ENCODE measurements around the gene ZCRB1. TPM values are rescaled to one million over a fixed set of nuclear protein-coding genes. Genes with fewer than 3 reads are reported as not detected.

ZCRB1 gene
- polyA plus RNA-seq, 2 of the 4 experiments (the other 2 are of a cell fraction): 62.7 to 93.0 TPM

GRCh38 chr12:42283739-42284138 is 42.2 kb downstream of the ZCRB1 start:
- FAIRE-seq (no peak), ATAC-seq (no peak), DNase-seq (ENCODE audit: low read depth in 1 of 2, low spot score in 1 of 2) (no peak)
- Histone ChIP-seq H3K9me3 (no peaks in the 10 kb centered on the region), H3K4me1 (no peaks in the 10 kb centered on the region), H3K4me3 (no peak overlapping the region), H3K27ac (no peak overlapping the region), H3K4me2 (no peak overlapping the region)
- ChIA-PET POLR2A (no interaction called here), CTCF (no interaction called here)
- TF ChIP-seq E2F6 (IDR thresholded peaks at IDR 0.05; ENCODE audit: borderline replicate concordance, low read depth) (no peak), CEBPB (IDR thresholded peaks at IDR 0.05) (peak in 1 of 2 experiments; percentile 10; a peak in 1 of 4 replicates), EP300 (IDR thresholded peaks at IDR 0.05) (no peak), ZC3H11A (IDR thresholded peaks at IDR 0.05) (no peak)

- Histone ChIP-seq H3K4me1 (no peaks in the 10 kb centered on the region), H3K4me2 (no peak overlapping the region), H3K27ac (no peak overlapping the region), H3K9me3 (no peaks in the 10 kb centered on the region), H3K4me3 (no peak overlapping the region)
- DNase-seq (ENCODE audit: low read depth in 1 of 2, low spot score in 1 of 2): no peak
- no peak for FAIRE-seq
- WGBS (ENCODE audit: missing lambda C conversion rate): 87% methylated on average over 2 of the region's 2 CpGs
- TF ChIP-seq NFE2L2 (conservative IDR thresholded peaks at IDR 0.05; ENCODE audit: low read length) (no peak), RARB (CRISPR knock-in tag; IDR thresholded peaks at IDR 0.05) (no peak), CTCF (IDR thresholded peaks at IDR 0.05) (no peak), ZNF302 (CRISPR knock-in tag; IDR thresholded peaks at IDR 0.05) (no peak), TFCP2L1 (CRISPR knock-in tag; IDR thresholded peaks at IDR 0.05) (no peak), FOXS1 (CRISPR knock-in tag; IDR thresholded peaks at IDR 0.05) (no peak), RNF2 (IDR thresholded peaks at IDR 0.05; ENCODE audit: borderline replicate concordance, low read depth) (no peak), MAX (IDR thresholded peaks at IDR 0.05) (no peak), USF2 (IDR thresholded peaks at IDR 0.05) (no peak), SREBF2 (IDR thresholded peaks at IDR 0.05) (no peak), JUNB (IDR thresholded peaks at IDR 0.05) (no peak), ELK1 (IDR thresholded peaks at IDR 0.05; ENCODE audit: low read depth, low read length) (no peak), NR3C1 (IDR thresholded peaks at IDR 0.05) (no peak), PBX3 (IDR thresholded peaks at IDR 0.05) (no peak), EHMT2 (IDR thresholded peaks at IDR 0.05; ENCODE audit: low read depth) (no peak), ZSCAN20 (CRISPR knock-in tag; IDR thresholded peaks at IDR 0.05) (no peak), HEYL (CRISPR knock-in tag; IDR thresholded peaks at IDR 0.05) (no peak), REST (IDR thresholded peaks at IDR 0.05) (no peak)
- ChIA-PET CTCF (interaction anchor here (1.0 kb wide), 2 partner anchors 10 to 137 kb away, joined by 3 read pairs; no protein-coding TSS in a partner anchor), POLR2A (no interaction called here)
- ATAC-seq: no peak
These were observed 43.6 kb downstream of the ZCRB1 start for GRCh38 chr12:42282294-42282693.

Data from A549 (cell line).